Limb (tissue), 2 donors: ENCODE measurements around the gene KRT3.

Experiments
- DNase-seq, 2 donors: peaks; one replicate each; pipeline ENCODE4 v3.0.0-alpha.2; 2016; ENCODE audit errors: extremely low spot score in 2 of 2

The KRT3 gene

DNA sequence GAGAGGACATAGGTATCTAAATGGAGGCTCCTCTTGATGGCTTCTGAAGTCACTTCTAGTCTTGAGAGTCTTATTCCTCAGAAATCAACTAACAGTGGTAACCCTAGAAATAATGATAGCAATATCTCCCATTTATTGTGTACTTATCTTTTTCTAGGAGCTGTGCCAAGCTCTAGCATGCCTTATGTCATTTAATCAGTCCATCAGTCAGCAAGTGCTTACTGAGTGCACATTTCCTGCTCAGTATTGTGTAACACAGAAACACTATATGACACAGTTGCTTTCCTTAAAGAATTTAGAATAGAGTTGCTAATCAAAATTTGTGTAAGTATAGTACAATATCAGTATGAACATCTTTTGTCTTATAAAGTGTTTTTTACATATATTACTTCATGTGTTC is 55.3 kb downstream of the KRT3 start:
- DNase-seq, result no peak

DNA sequence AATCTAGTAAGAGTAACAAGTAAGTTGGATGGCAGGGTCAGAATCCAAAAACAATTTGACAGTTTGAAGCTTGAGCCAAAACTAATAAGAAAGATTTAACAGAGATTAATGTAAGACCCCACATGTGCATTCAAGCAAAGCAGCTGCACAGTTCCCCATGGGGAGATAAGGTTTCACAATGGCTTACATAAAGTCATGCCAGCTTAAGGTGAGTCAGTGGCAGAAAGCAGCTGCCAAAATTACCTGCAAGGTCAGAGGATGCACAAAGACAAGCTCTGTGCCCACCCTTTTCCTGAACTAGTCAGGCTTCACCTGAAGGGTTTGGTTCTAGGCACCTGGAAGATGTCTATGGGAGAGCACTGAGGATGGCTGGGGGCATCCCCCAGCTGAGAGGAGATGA is 56.0 kb downstream of the KRT3 start:
- no peak for DNase-seq
